ENCODE results near the gene ZNF76.
"Not testable (repeated sequence)": the region's sequence is repeated elsewhere in the genome, so short reads cannot be mapped to it uniquely, and the experiment has no call there.

GRCh38 chr6:35307138-35307537 lies 47.6 kb downstream of the ZNF76 start:
- TF ChIP-seq CTCF (IDR thresholded peaks at IDR 0.05; ENCODE audit: low read length); EZH2 (optimal IDR thresholded peaks at IDR 0.05; ENCODE audit: low read depth, low read length); EZH2phosphoT487 (IDR thresholded peaks at IDR 0.05; ENCODE audit: low read length): not testable (repeated sequence)

Data from MM.1S (cell line).